ENCODE data around the gene RFK. TPM values are rescaled to one million over a fixed set of nuclear protein-coding genes. Genes with fewer than 3 reads are reported as not detected.
A peak's percentile ranks its signal among the peaks of the same experiment; 100 is the strongest.
"Not testable (repeated sequence)": the region's sequence is repeated elsewhere in the genome, so short reads cannot be mapped to it uniquely, and the experiment has no call there.

RFK gene
- polyA plus RNA-seq, 6 donors from 2014 or later: 18.5 to 32.9 (median 22.2) TPM

- no peaks in the 10 kb centered on the region for H3K36me3 Mint-ChIP-seq
- peaks cover 0 to 4% (median 0%) of the 10 kb centered on the region in 3 donors for H3K4me1 Mint-ChIP-seq
- no peak overlapping the region for H3K27ac Mint-ChIP-seq
- DNase-seq: no peak
- H3K9me3 Mint-ChIP-seq: no peaks in the 10 kb centered on the region
- no peak overlapping the region for H3K4me3 Mint-ChIP-seq
- no peaks in the 10 kb centered on the region for H3K27me3 Mint-ChIP-seq
- ATAC-seq (ENCODE audit: low read depth in 2 of 2): no peak
Measured at GRCh38 chr9:76373173-76373783, 20.9 kb downstream of the RFK start.

DNA sequence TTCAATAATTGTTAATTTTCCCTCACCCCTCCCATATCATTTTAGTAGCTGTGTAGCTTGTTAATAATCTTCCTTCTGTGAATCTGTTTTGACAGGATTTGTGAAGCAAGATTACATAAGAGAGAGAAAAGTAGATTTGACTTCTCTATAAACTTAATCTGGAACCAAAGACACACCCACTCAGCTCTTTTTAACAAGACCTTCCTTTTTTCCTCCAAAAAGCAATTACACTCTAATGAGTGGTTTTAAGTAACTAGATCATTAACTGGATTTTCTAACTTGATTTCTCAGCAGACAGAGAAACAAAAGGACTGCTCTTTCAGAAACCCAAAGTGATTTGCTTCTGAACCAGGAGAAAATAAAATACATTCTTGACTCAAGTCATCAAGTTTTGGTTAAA, 21.9 kb downstream of the RFK start:
- Mint-ChIP-seq H3K27me3 (no peaks in the 10 kb centered on the region), H3K9me3 (peaks cover 0 to 2% (median 0%) of the 10 kb centered on the region in 7 donors), H3K4me1 (peaks cover 0 to 4% (median 0%) of the 10 kb centered on the region in 3 donors), H3K27ac (no peak overlapping the region), H3K36me3 (no peaks in the 10 kb centered on the region), H3K4me3 (no peak overlapping the region)
- ATAC-seq (ENCODE audit: low read depth in 2 of 2): no peak
- DNase-seq: no peak

DNA sequence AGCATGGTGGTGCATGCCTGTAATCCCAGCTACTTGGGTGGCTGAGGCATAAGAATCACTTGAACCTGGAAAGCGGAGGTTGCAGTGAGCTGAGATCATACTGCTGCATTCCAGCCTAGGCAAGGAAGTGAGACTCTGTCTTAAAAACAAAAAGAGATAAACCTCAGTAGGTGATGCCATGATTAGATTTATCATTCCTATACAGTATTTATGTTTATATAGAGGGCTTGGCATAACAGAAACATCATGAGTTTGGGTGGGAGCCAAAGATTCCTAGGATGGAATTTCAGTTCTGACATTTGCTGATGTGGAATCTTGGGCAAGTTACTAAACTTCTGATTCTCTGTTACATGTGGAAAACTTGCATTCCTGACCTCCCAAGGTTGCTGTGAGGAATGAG, 22.3 kb downstream of the RFK start:
- Mint-ChIP-seq H3K27me3 (no peaks in the 10 kb centered on the region), H3K27ac (no peak overlapping the region), H3K9me3 (peaks cover 0 to 2% (median 0%) of the 10 kb centered on the region in 7 donors), H3K4me1 (peaks cover 0 to 4% (median 0%) of the 10 kb centered on the region in 3 donors), H3K36me3 (no peaks in the 10 kb centered on the region), H3K4me3 (no peak overlapping the region)
- no peak for ATAC-seq (ENCODE audit: low read depth in 2 of 2)
- DNase-seq: no peak

DNA sequence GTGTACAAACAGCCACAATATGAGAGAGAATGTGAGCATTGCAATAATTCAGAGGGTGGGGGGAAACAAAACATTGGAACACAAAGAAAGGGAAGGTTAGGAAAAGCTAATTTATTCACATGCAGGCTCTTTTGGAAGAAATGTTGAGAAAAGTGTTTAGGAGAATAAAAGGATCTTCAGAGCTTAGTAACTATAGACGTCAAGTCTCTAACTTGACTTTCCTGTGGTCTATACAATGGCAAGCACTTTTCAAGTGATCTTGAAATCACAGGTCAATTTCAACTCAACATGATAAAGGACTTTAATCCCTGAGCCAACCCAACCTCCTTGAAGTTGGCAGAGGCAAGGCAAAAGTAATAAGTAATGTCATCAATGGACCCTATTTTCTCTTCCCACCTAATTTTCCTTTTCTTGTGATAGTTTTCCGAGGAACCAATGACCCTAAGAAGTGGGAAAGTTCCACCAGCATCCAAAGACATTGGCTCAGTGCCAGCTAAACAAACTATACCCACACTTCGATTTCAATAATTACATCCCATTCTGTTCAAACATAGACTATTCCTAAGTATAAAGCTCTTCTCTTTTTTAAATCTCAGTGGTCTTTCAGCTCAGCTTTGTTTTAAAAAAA, 23.7 kb downstream of the RFK start:
- Mint-ChIP-seq H3K36me3 (no peaks in the 10 kb centered on the region), H3K4me1 (peaks cover 0 to 4% (median 0%) of the 10 kb centered on the region in 3 donors), H3K27me3 (no peaks in the 10 kb centered on the region), H3K9me3 (peaks cover 0 to 2% (median 0%) of the 10 kb centered on the region in 7 donors), H3K27ac (no peak overlapping the region), H3K4me3 (no peak overlapping the region)
- DNase-seq: no peak
- ATAC-seq (ENCODE audit: low read depth in 2 of 2): no peak

DNA sequence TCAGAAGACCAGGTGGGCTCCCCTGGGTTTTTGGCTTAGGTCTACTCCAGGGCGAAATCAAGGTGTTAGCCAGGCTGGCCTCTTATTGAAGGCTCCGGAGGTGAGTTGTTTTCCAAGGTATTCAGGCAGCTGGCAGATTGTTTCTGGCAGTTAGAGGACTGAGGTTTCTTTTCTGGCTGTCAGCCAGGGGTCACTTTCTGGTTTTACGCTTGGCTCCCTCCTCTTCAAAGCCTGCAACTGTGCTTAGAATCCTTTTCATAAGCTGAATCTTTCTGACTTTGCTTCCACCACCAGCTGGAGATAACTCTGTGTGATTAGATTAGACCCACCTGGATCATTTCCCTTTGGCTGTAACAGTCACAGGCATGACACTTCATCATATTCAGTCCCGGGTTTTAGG, 24.6 kb downstream of the RFK start:
- Mint-ChIP-seq H3K27ac (peak overlapping the region in 1 of 6 donors; percentile 57), H3K27me3 (peaks cover 0 to 2% (median 0%) of the 10 kb centered on the region in 3 donors), H3K4me3 (no peak overlapping the region), H3K4me1 (peaks cover 0 to 4% (median 0%) of the 10 kb centered on the region in 3 donors), H3K36me3 (no peaks in the 10 kb centered on the region), H3K9me3 (peaks cover 0 to 2% (median 0%) of the 10 kb centered on the region in 7 donors)
- DNase-seq (no peak), ATAC-seq (ENCODE audit: low read depth in 2 of 2) (no peak)

DNA sequence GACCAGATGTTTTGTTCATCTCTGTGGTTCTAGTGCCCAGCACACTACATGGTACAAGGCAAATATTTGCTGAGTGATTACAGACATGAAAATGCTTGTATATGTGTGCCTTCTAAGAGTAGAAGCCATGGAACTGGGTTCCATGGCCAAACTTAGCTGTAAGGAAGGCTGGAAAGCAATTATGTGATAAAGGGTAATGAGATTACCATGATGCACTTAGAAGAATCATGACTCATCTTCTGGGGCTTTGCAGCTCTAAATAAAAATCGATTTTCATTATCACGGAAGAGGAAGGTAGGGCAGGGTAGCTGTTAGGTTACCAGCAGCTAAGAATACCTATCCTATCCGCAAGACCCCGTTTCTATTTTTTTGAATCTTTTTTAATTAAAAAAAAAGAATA, 28.0 kb downstream of the RFK start:
- no peak overlapping the region for H3K27ac Mint-ChIP-seq
- ATAC-seq (ENCODE audit: low read depth in 2 of 2) (no peak), DNase-seq (no peak)
- no peak overlapping the region for H3K4me3 Mint-ChIP-seq
- peaks cover 0 to 12% (median 8%) of the 10 kb centered on the region in 3 donors for H3K27me3 Mint-ChIP-seq
- peaks cover 0 to 2% (median 0%) of the 10 kb centered on the region in 7 donors for H3K9me3 Mint-ChIP-seq
- no peaks in the 10 kb centered on the region for H3K36me3 Mint-ChIP-seq
- peaks cover 0 to 4% (median 0%) of the 10 kb centered on the region in 3 donors for H3K4me1 Mint-ChIP-seq

DNA sequence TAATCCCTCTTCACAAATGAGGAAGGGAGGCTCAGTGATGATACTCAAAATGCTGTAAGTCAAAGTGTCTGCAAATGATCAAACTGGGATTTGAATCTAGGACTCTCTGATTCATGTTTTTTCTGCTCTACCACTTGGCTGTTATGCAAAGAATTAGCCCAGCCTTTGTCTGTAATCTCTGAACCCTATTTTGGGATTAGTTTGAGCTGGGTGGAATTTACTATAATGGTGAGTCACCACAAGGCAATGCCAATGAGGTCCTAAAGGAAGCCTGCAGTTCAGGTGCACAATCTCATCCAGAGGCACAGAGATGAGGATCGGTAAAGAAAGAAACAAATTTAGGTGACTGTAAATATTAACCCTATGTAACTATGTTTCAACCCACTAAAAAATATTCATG, 29.2 kb downstream of the RFK start:
- H3K36me3 Mint-ChIP-seq: no peaks in the 10 kb centered on the region
- peaks cover 0 to 12% (median 8%) of the 10 kb centered on the region in 3 donors for H3K27me3 Mint-ChIP-seq
- DNase-seq (no peak), ATAC-seq (ENCODE audit: low read depth in 2 of 2) (no peak)
- no peaks in the 10 kb centered on the region for H3K4me1 Mint-ChIP-seq
- H3K27ac Mint-ChIP-seq: no peak overlapping the region
- H3K9me3 Mint-ChIP-seq: peaks cover 0 to 2% (median 0%) of the 10 kb centered on the region in 7 donors
- no peak overlapping the region for H3K4me3 Mint-ChIP-seq

DNA sequence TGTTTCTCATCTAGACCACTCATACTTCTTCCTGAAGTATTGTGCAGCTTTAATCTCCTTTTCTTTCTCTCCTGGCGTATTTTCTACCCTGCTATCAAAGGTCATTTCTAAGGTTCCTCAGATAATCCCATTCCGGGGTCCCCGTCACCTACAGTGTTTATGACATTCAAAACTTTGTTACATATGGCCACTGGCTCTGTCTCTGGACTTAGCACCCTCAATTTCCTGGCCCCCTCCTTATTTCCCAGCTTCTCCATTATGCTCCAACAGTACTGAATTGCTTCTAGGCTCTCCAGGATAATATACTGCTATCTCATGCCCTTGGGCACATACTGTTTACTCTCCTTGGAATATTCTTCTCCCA, 31.2 kb downstream of the RFK start:
- DNase-seq: no peak
- Mint-ChIP-seq H3K9me3 (peaks cover 0 to 2% (median 0%) of the 10 kb centered on the region in 7 donors), H3K27ac (no peak overlapping the region), H3K27me3 (peaks cover 0 to 12% (median 8%) of the 10 kb centered on the region in 3 donors), H3K4me3 (no peak overlapping the region), H3K4me1 (no peaks in the 10 kb centered on the region), H3K36me3 (no peaks in the 10 kb centered on the region)
- ATAC-seq (ENCODE audit: low read depth in 2 of 2): no peak

DNA sequence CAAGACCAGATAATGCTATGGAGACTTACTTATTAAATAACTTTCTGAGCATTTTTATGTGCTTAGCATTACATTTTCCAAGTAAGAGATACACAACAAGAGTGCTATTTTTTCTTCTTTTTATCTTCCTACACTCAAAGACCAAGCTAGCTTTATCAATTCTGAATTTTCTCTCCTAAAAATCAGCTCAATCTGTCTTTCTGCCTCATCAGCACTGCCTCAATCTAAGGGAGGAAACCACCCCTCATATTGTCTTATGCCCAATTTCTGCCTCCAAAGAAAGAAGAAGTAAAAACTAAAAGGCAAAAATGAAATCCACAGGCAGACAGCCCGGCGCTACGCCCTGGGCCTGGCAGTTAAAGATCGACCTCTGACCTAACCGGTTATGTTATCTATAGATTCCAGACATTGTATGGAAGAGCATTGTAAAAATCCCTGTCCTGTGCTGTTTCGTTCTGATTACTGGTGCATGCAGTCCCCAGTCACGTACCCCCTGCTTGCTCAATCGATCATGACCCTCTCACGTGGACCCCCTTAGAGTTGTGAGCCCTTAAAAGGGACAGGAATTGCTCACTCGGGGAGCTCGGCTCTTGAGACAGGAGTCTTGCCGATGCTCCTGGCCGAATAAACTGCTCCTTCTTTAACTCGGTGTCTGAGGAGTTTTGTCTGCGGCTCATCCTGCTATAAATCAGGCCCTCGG, 31.7 kb downstream of the RFK start:
- H3K36me3 Mint-ChIP-seq; ATAC-seq (ENCODE audit: low read depth in 2 of 2); H3K4me3 Mint-ChIP-seq; H3K9me3 Mint-ChIP-seq; H3K4me1 Mint-ChIP-seq; DNase-seq: not testable (repeated sequence)
- peak overlapping the region in 2 of 6 donors; percentile 14 to 28 for H3K27ac Mint-ChIP-seq
- H3K27me3 Mint-ChIP-seq: peaks cover 0 to 12% (median 8%) of the 10 kb centered on the region in 3 donors

- Mint-ChIP-seq H3K4me3 (no peak overlapping the region), H3K4me1 (no peaks in the 10 kb centered on the region), H3K9me3 (no peaks in the 10 kb centered on the region), H3K27me3 (peaks cover 0 to 11% (median 8%) of the 10 kb centered on the region in 3 donors), H3K27ac (no peak overlapping the region), H3K36me3 (no peaks in the 10 kb centered on the region)
- no peak for ATAC-seq (ENCODE audit: low read depth in 2 of 2)
- no peak for DNase-seq
Measured at GRCh38 chr9:76359766-76360165, 34.5 kb downstream of the RFK start.

DNA sequence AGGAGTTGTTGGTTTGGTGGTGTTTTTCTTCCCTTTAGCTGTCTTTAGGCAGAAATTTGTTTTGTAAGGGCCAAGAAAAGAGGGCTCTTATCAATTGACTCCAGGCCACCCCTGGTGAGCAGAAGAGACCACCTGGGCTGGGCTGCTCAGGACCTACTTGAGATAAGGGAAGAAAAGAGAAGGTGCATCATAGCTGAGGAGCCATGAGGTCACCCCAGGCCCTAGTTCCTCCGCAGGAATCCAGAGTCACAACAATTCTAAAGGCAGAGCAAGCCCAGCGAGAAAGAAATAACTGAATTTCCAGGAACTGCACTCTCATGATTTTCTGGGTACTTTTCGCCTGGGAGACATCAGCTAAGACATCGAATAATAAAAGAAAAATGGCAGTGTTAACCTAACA, 34.9 kb downstream of the RFK start:
- H3K4me3 Mint-ChIP-seq: no peak overlapping the region
- no peak for DNase-seq
- no peak overlapping the region for H3K27ac Mint-ChIP-seq
- H3K9me3 Mint-ChIP-seq: no peaks in the 10 kb centered on the region
- no peak for ATAC-seq (ENCODE audit: low read depth in 2 of 2)
- H3K36me3 Mint-ChIP-seq: no peaks in the 10 kb centered on the region
- H3K4me1 Mint-ChIP-seq: no peaks in the 10 kb centered on the region
- H3K27me3 Mint-ChIP-seq: peaks cover 0 to 8% (median 8%) of the 10 kb centered on the region in 3 donors

GRCh38 chr9:76358628-76359280, 35.5 kb downstream of the RFK start:
- Mint-ChIP-seq H3K9me3 (no peaks in the 10 kb centered on the region), H3K4me1 (no peaks in the 10 kb centered on the region), H3K27ac (peak overlapping the region in 1 of 6 donors; percentile 63), H3K36me3 (no peaks in the 10 kb centered on the region), H3K4me3 (no peak overlapping the region), H3K27me3 (peaks cover 4 to 11% (median 8%) of the 10 kb centered on the region in 3 donors)
- ATAC-seq (ENCODE audit: low read depth in 2 of 2) (no peak), DNase-seq (no peak)

- Mint-ChIP-seq H3K9me3 (no peaks in the 10 kb centered on the region), H3K36me3 (no peaks in the 10 kb centered on the region), H3K4me1 (no peaks in the 10 kb centered on the region), H3K27ac (no peak overlapping the region), H3K4me3 (no peak overlapping the region), H3K27me3 (peaks cover under 1 to 5% (median 3%) of the 10 kb centered on the region in 3 donors)
- DNase-seq (no peak), ATAC-seq (ENCODE audit: low read depth in 2 of 2) (no peak)
Measured at GRCh38 chr9:76357555-76357954, 36.7 kb downstream of the RFK start.
